SU-DHL-6 (cell line): ENCODE results near the gene STRIP2.

Experiments used
- H2AFZ ChIP-seq: fragments of 200-600 bp; sonication (generic); 2 replicates; pipeline ENCODE4 v1.6.1; 2014; ENCODE audit warnings: low read depth, mild to moderate bottlenecking, moderate library complexity, mixed read lengths, antibody characterized with exemption, low read length; ENCODE audit not compliant: severe bottlenecking
- H3F3A ChIP-seq: fragments of 200-600 bp; shearing (Covaris generic); 2 replicates; pipeline ENCODE4 v1.6.0; 2016; ENCODE audit warnings: antibody characterized with exemption, mild to moderate bottlenecking; ENCODE audit not compliant: insufficient read depth
- H3K27ac ChIP-seq: fragments of 200-600 bp; sonication (generic); 2 replicates; pipeline ENCODE4 v1.5.1; 2016; ENCODE audit warnings: low read depth, mild to moderate bottlenecking, low read length, moderate library complexity, mixed read lengths
- H3K27me3 ChIP-seq: fragments of 200-600 bp; sonication (generic), shearing (Covaris generic); 2 replicates; pipeline ENCODE4 v1.6.0; 2014; ENCODE audit warnings: mild to moderate bottlenecking, low read length
- H3K36me3 ChIP-seq: fragments of 200-600 bp; sonication (generic); 2 replicates; pipeline ENCODE4 v1.6.1; 2014; ENCODE audit warnings: mild to moderate bottlenecking, low read length, mixed read lengths
- H3K4me2 ChIP-seq: fragments of 300-600, 200-600 bp; shearing (Covaris generic), sonication (generic); 2 replicates; pipeline ENCODE4 v1.6.0; 2014; ENCODE audit warnings: low read length, low read depth, mild to moderate bottlenecking; ENCODE audit not compliant: poor library complexity, severe bottlenecking
- H3K4me3 ChIP-seq: fragments of 200-600 bp; sonication (generic); 2 replicates; pipeline ENCODE4 v1.5.1; 2014; ENCODE audit warnings: antibody characterized with exemption, low read length, mild to moderate bottlenecking, mixed read lengths; ENCODE audit not compliant: insufficient read depth, poor library complexity, severe bottlenecking
- H3K79me2 ChIP-seq: fragments of 200-600 bp; sonication (generic); 2 replicates; pipeline ENCODE4 v1.6.1; 2014; ENCODE audit warnings: mild to moderate bottlenecking, low read length, moderate library complexity; ENCODE audit not compliant: insufficient read depth
- H3K9ac ChIP-seq: fragments of 200-600 bp; sonication (generic); 2 replicates; pipeline ENCODE4 v1.7.0; 2014; ENCODE audit warnings: mild to moderate bottlenecking, low read length
- H3K9me2 ChIP-seq: fragments of 200-600 bp; sonication (generic); replicated peaks from 2 replicates; pipeline ENCODE4 v1.6.1; 2014; ENCODE audit warnings: low read length; ENCODE audit not compliant: insufficient read depth
- H3K9me3 ChIP-seq: fragments of 200-600 bp; sonication (generic); 2 replicates; pipeline ENCODE4 v1.6.1; 2014; ENCODE audit warnings: low read length, mixed read lengths; ENCODE audit not compliant: insufficient read depth
- H4K20me1 ChIP-seq: fragments of 200-600 bp; sonication (generic); 2 replicates; pipeline ENCODE4 v1.6.1; 2014; ENCODE audit warnings: low read depth, mild to moderate bottlenecking, antibody characterized with exemption, low read length, moderate library complexity, mixed read lengths
- EZH2phosphoT487 ChIP-seq: fragments of 200-600 bp; sonication (generic), shearing (Covaris generic); conservative IDR thresholded peaks from 2 replicates; pipeline ENCODE4 v1.6.1; 2018; ENCODE audit warnings: mild to moderate bottlenecking, antibody characterized with exemption, low read length, moderate library complexity, mixed read lengths
- TF ChIP-seq, protein P1 (sequence below): fragments of 200-600 bp; sonication (generic); IDR thresholded peaks from one replicate; pipeline ENCODE4 v1.5.1; 2017; ENCODE audit warnings: antibody characterized with exemption, mild to moderate bottlenecking, low read length, moderate library complexity; ENCODE audit not compliant: insufficient read depth, poor library complexity, severe bottlenecking

STRIP2 gene

GRCh38 chr7:129498021-129498420, 63.8 kb downstream of the STRIP2 start:
- no peaks in the 10 kb centered on the region for H3K9me3 ChIP-seq

DNA sequence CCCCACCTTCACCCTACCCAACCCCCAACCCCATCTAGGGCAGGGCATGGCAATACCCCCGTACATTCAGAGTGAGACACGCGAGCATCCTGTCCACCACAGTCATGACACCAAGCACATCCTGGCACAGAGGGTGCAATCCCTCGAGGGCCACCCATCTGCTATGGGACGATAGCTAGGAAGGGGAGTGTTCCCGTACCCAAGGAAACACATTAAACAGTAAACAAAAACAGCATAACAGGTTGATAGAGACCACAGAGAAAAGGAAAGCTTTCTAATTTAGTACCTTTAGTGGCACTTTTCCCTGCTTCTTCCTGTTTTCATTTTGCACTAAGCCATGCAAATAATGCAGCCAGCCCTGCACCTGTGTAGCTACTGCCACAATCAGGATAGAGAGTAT, 65.8 kb downstream of the STRIP2 start:
- Histone ChIP-seq H3K4me3 (no peak overlapping the region), H3K27ac (no peak overlapping the region), H4K20me1 (no peaks in the 10 kb centered on the region), H2AFZ (no peak overlapping the region), H3K9me3 (no peaks in the 10 kb centered on the region), H3K9ac (no peak overlapping the region), H3K9me2 (no peaks in the 10 kb centered on the region), H3K79me2 (no peaks in the 10 kb centered on the region), H3K27me3 (no peaks in the 10 kb centered on the region), H3K4me2 (no peak overlapping the region), H3K36me3 (no peaks in the 10 kb centered on the region), H3F3A (no peaks in the 10 kb centered on the region)
- no peak for TF ChIP-seq EZH2phosphoT487
- TF ChIP-seq, protein P1, sequence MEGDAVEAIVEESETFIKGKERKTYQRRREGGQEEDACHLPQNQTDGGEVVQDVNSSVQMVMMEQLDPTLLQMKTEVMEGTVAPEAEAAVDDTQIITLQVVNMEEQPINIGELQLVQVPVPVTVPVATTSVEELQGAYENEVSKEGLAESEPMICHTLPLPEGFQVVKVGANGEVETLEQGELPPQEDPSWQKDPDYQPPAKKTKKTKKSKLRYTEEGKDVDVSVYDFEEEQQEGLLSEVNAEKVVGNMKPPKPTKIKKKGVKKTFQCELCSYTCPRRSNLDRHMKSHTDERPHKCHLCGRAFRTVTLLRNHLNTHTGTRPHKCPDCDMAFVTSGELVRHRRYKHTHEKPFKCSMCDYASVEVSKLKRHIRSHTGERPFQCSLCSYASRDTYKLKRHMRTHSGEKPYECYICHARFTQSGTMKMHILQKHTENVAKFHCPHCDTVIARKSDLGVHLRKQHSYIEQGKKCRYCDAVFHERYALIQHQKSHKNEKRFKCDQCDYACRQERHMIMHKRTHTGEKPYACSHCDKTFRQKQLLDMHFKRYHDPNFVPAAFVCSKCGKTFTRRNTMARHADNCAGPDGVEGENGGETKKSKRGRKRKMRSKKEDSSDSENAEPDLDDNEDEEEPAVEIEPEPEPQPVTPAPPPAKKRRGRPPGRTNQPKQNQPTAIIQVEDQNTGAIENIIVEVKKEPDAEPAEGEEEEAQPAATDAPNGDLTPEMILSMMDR, result no peak

More at GRCh38 chr7:129498021-129498420, 63.8 kb downstream of the STRIP2 start:
- H3K9ac ChIP-seq, result no peak overlapping the region
- H4K20me1 ChIP-seq, result no peaks in the 10 kb centered on the region
- peaks cover 8% of the 10 kb centered on the region for H3F3A ChIP-seq
- H3K79me2 ChIP-seq, result no peaks in the 10 kb centered on the region
- no peak overlapping the region for H2AFZ ChIP-seq
- TF ChIP-seq, protein P1, result no peak
- TF ChIP-seq EZH2phosphoT487, result no peak
- H3K9me2 ChIP-seq, result no peaks in the 10 kb centered on the region
- H3K27me3 ChIP-seq, result no peaks in the 10 kb centered on the region
- H3K36me3 ChIP-seq, result no peaks in the 10 kb centered on the region
- no peak overlapping the region for H3K4me3 ChIP-seq
- H3K4me2 ChIP-seq, result no peak overlapping the region
- H3K27ac ChIP-seq, result no peak overlapping the region

GRCh38 chr7:129501760-129502707, 67.8 kb downstream of the STRIP2 start, which contains the start of gene SMKR1:
Gene SMKR1, plus strand, starts transcription at chr7:129502531. Its CDS starts 294 bp downstream, at chr7:129502825.
- no peaks in the 10 kb centered on the region for H3K9me3 ChIP-seq
- H3F3A ChIP-seq, result no peaks in the 10 kb centered on the region
- H3K4me3 ChIP-seq, result peak within 1 kb of the TSS; percentile 49
- H3K27me3 ChIP-seq, result no peaks in the 10 kb centered on the region
- peak within 1 kb of the TSS; percentile 59 for H3K4me2 ChIP-seq
- peak within 1 kb of the TSS; percentile 16 for H2AFZ ChIP-seq
- no peaks in the 10 kb centered on the region for H3K79me2 ChIP-seq
- no peaks in the 10 kb centered on the region for H4K20me1 ChIP-seq
- H3K9ac ChIP-seq, result peak within 1 kb of the TSS; percentile 43
- no peaks in the 10 kb centered on the region for H3K36me3 ChIP-seq
- no peaks in the 10 kb centered on the region for H3K9me2 ChIP-seq
- H3K27ac ChIP-seq, result no peak within 1 kb of the TSS
- TF ChIP-seq, protein P1, result no peak
- no peak for TF ChIP-seq EZH2phosphoT487
